H1 (cell line): ENCODE measurements around the gene TSEN54. TPM values are rescaled to one million over a fixed set of nuclear protein-coding genes. Genes with fewer than 3 reads are reported as not detected.

Experiments used
- CTCF ChIA-PET: fragments of 300-600 bp; sonication (Branson Sonifier 250); formaldehyde crosslinking; loops from one replicate; lab custom pipeline; 2021; ENCODE audit not compliant: partially characterized antibody; lab: Charles Lee
- POLR2A ChIA-PET: fragments of 300-600 bp; sonication (Branson Sonifier 250); formaldehyde crosslinking; loops from one replicate; lab custom pipeline; 2021; ENCODE audit warnings: inconsistent platforms; ENCODE audit not compliant: partially characterized antibody; lab: Charles Lee
- DNase-seq, 2 experiments: peaks; one replicate each; pipeline versions ENCODE4 v3.0.0 to v3.0.0-alpha.2; 2010 to 2022; ENCODE audit warnings: low spot score in 2 of 2, low read depth in 1 of 2, mixed read lengths in 1 of 2
- FAIRE-seq: peaks from 2 replicates; lab custom pipeline; 2011; peaks lifted over from hg19 to GRCh38; lab: Jason Lieb, UNC
- H2AFZ ChIP-seq: 2 replicates; pipeline ENCODE4 v1.8.1; 2012; ENCODE audit warnings: low read length, inconsistent platforms
- H2AK5ac ChIP-seq: 2 replicates; pipeline ENCODE4 v1.6.1; 2013; ENCODE audit warnings: low read depth, low read length
- H2BK120ac ChIP-seq: replicated peaks from 2 replicates; pipeline ENCODE3; 2013; ENCODE audit warnings: low read depth, low read length, inconsistent platforms
- H2BK12ac ChIP-seq: 2 replicates; pipeline ENCODE4 v1.6.1; 2013; ENCODE audit warnings: low read depth, low read length
- H2BK15ac ChIP-seq: 2 replicates; pipeline ENCODE4 v1.6.1; 2013; ENCODE audit warnings: low read length
- H2BK20ac ChIP-seq: 2 replicates; pipeline ENCODE4 v1.6.1; 2013; ENCODE audit warnings: low read length
- H2BK5ac ChIP-seq: 2 replicates; pipeline ENCODE4 v1.6.1; 2013; ENCODE audit warnings: low read depth, low read length
- H3K14ac ChIP-seq: 2 replicates; pipeline ENCODE4 v1.6.1; 2013; ENCODE audit warnings: inconsistent platforms; ENCODE audit not compliant: insufficient read length
- H3K18ac ChIP-seq: 2 replicates; pipeline ENCODE4 v1.6.1; 2013; ENCODE audit warnings: low read length; ENCODE audit errors: extremely low read depth
- H3K23ac ChIP-seq: 2 replicates; pipeline ENCODE4 v1.6.1; 2013; ENCODE audit warnings: inconsistent platforms; ENCODE audit not compliant: insufficient read length
- H3K23me2 ChIP-seq: 2 replicates; pipeline ENCODE4 v1.6.1; 2013; ENCODE audit warnings: low read depth, low read length
- H3K27ac ChIP-seq: 2 replicates; pipeline ENCODE4 v1.6.1; 2011; ENCODE audit warnings: low read depth, low read length, inconsistent platforms
- H3K27me3 ChIP-seq, 4 experiments: replicated peaks in 1 of 4; 1 replicate in 1 of 4; 2 replicates in 3 of 4; pipeline versions ENCODE4 v1.6.1 to v1.8.1; 2011 to 2013; ENCODE audit warnings: low read length in 3 of 4, mild to moderate bottlenecking in 3 of 4, inconsistent platforms in 2 of 4, mixed read lengths in 2 of 4, moderate library complexity in 1 of 4; ENCODE audit not compliant: control insufficient read depth in 3 of 4, insufficient read depth in 3 of 4; ENCODE audit errors: extremely low read depth in 1 of 4
- H3K36me3 ChIP-seq, 4 experiments: 2 replicates each; pipeline versions ENCODE4 v1.6.1 to v1.8.1; 2011 to 2013; ENCODE audit warnings: mild to moderate bottlenecking in 4 of 4, low read length in 3 of 4, moderate library complexity in 2 of 4, control low read depth in 1 of 4, inconsistent platforms in 1 of 4; ENCODE audit not compliant: insufficient read depth in 4 of 4, control insufficient read depth in 2 of 4
- H3K4ac ChIP-seq: replicated peaks from 2 replicates; pipeline ENCODE3; 2013; ENCODE audit warnings: low read length, low read depth, mixed read lengths, inconsistent platforms; ENCODE audit not compliant: insufficient read length
- H3K4me1 ChIP-seq, 4 experiments: replicated peaks in 1 of 4; 1 replicate in 1 of 4; 2 replicates in 3 of 4; pipeline versions ENCODE4 v1.6.1 to v1.8.1; 2011 to 2013; ENCODE audit warnings: low read length in 3 of 4, inconsistent platforms in 2 of 4, mixed read lengths in 1 of 4; ENCODE audit not compliant: insufficient read depth in 4 of 4, control insufficient read depth in 3 of 4
- H3K4me2 ChIP-seq, 2 experiments: 2 replicates each; pipeline versions ENCODE4 v1.6.1 to v1.8.1; 2011 to 2013; ENCODE audit warnings: low read depth in 2 of 2, low read length in 2 of 2, control low read depth in 1 of 2, inconsistent platforms in 1 of 2, mild to moderate bottlenecking in 1 of 2; ENCODE audit not compliant: insufficient read depth in 1 of 2
- H3K4me3 ChIP-seq, 4 experiments: fragments of 200-600, 300-600 bp in 1 of 4; sonication (generic), shearing (Covaris generic), sonication (Bioruptor Twin) in 1 of 4; 2 replicates each; pipeline versions ENCODE4 v1.5.1 to v1.8.1; 2011 to 2016; ENCODE audit warnings: low read length in 4 of 4, low read depth in 3 of 4, control low read depth in 2 of 4, inconsistent platforms in 2 of 4, mild to moderate bottlenecking in 2 of 4, mixed read lengths in 1 of 4, moderate library complexity in 1 of 4; ENCODE audit not compliant: insufficient read depth in 2 of 4; ENCODE audit errors: extremely low read depth in 1 of 4
- H3K56ac ChIP-seq: replicated peaks from 2 replicates; pipeline ENCODE3; 2013; ENCODE audit warnings: low read depth, mild to moderate bottlenecking, mixed read lengths, low read length, inconsistent platforms; ENCODE audit not compliant: insufficient read length
- H3K79me1 ChIP-seq: 2 replicates; pipeline ENCODE4 v1.6.1; 2013; ENCODE audit warnings: low read depth, low read length, control low read depth
- H3K79me2 ChIP-seq, 2 experiments: 2 replicates each; pipeline versions ENCODE4 v1.6.1 to v1.8.1; 2012 to 2013; ENCODE audit warnings: low read length in 2 of 2, mild to moderate bottlenecking in 2 of 2, inconsistent platforms in 1 of 2; ENCODE audit not compliant: insufficient read depth in 2 of 2, control insufficient read depth in 1 of 2
- H3K9ac ChIP-seq, 4 experiments: replicated peaks in 1 of 4; 1 replicate in 1 of 4; 2 replicates in 3 of 4; pipeline versions ENCODE4 v1.6.1 to v1.8.1; 2011 to 2013; ENCODE audit warnings: low read depth in 3 of 4, low read length in 3 of 4, control low read depth in 2 of 4, mild to moderate bottlenecking in 2 of 4, moderate library complexity in 2 of 4, inconsistent platforms in 1 of 4; ENCODE audit errors: extremely low read depth in 1 of 4
- H3K9me3 ChIP-seq, 2 experiments: 2 replicates each; pipeline versions ENCODE4 v1.6.1 to v1.8.1; 2012 to 2013; ENCODE audit warnings: mild to moderate bottlenecking in 2 of 2, moderate library complexity in 2 of 2, control low read depth in 1 of 2, inconsistent platforms in 1 of 2, low read depth in 1 of 2, low read length in 1 of 2, mixed read lengths in 1 of 2; ENCODE audit not compliant: insufficient read depth in 2 of 2
- H4K20me1 ChIP-seq, 2 experiments: replicated peaks in 1 of 2; 2 replicates each; pipeline versions ENCODE3 to v1.8.1; 2011 to 2013; ENCODE audit warnings: inconsistent platforms in 2 of 2, low read length in 2 of 2, mild to moderate bottlenecking in 1 of 2; ENCODE audit not compliant: insufficient read depth in 2 of 2, control insufficient read depth in 1 of 2
- H4K5ac ChIP-seq: 2 replicates; pipeline ENCODE4 v1.6.1; 2013; ENCODE audit warnings: low read length, low read depth, mixed read lengths, inconsistent platforms; ENCODE audit not compliant: insufficient read length
- H4K8ac ChIP-seq: 2 replicates; pipeline ENCODE4 v1.8.0; 2013; ENCODE audit warnings: mild to moderate bottlenecking, moderate library complexity, low read length, inconsistent platforms; ENCODE audit not compliant: insufficient read depth; ENCODE audit errors: extremely low read depth
- H4K91ac ChIP-seq: replicated peaks from 2 replicates; pipeline ENCODE3; 2013; ENCODE audit warnings: low read length, mixed read lengths, inconsistent platforms; ENCODE audit not compliant: insufficient read length
- CHD1 ChIP-seq: IDR thresholded peaks from 2 replicates; pipeline ENCODE4 v1.6.1; 2012; ENCODE audit warnings: low read depth, low read length, improper control_type of control experiment
- POU5F1 ChIP-seq: IDR thresholded peaks from 2 replicates; pipeline ENCODE4 v1.6.1; 2011; ENCODE audit warnings: low read depth, mild to moderate bottlenecking, low read length, moderate library complexity
- RBBP5 ChIP-seq: IDR thresholded peaks from 2 replicates; pipeline ENCODE4 v1.7.1; 2012; ENCODE audit warnings: low read depth, mild to moderate bottlenecking, inconsistent platforms, low read length, moderate library complexity, borderline replicate concordance
- WGBS, 2 experiments: shearing (Covaris generic) in 1 of 2; methylation state at CpG; one replicate each; pipeline versions ENCODE4 v1.1.6 to v1.1.7; 2013 to 2015; ENCODE audit warnings: low lambda C conversion rate in 2 of 2, mixed read lengths in 2 of 2, inconsistent platforms in 1 of 2, low coverage in 1 of 2, missing lambda C conversion rate in 1 of 2; ENCODE audit not compliant: insufficient replicate concordance in 2 of 2, insufficient coverage in 1 of 2, insufficient read length in 1 of 2; ENCODE audit errors: extremely low coverage in 1 of 2, missing lambda C conversion rate in 1 of 2; 5-methylcytosine and 5-hydroxymethylcytosine counted together
- polyA plus RNA-seq, 7 experiments: library from polyadenylated mRNA; depleted of rRNA in 3 of 7; stranded (reverse) in 5 of 7; unstranded in 2 of 7; fragments of >200 nt in 5 of 7; fragments of 200-250 nt in 2 of 7; gene quantifications; 1 replicate in 5 of 7; 2 replicates in 1 of 7; 4 replicates in 1 of 7; pipeline versions ENCODE4 v1.2.1 to v1.2.3, GENCODE V29; 2011 to 2013; ENCODE audit warnings: missing spikeins in 2 of 7, mixed read lengths in 2 of 7
- total RNA-seq: library from RNA; stranded (reverse); fragmentation: NEBNext Ultra II Directional; extraction: Animal tissue kit (Norgen Biotek cat#: 25700); gene quantifications from 2 replicates; pipeline ENCODE4 v1.2.1, GENCODE V29; 2021

TSEN54 gene
- total and polyA plus RNA-seq, 2 of the 8 experiments (the other 6 are each of a cell fraction or from before 2014, with no cell fraction given), result 43.6 to 60.3 TPM

DNA sequence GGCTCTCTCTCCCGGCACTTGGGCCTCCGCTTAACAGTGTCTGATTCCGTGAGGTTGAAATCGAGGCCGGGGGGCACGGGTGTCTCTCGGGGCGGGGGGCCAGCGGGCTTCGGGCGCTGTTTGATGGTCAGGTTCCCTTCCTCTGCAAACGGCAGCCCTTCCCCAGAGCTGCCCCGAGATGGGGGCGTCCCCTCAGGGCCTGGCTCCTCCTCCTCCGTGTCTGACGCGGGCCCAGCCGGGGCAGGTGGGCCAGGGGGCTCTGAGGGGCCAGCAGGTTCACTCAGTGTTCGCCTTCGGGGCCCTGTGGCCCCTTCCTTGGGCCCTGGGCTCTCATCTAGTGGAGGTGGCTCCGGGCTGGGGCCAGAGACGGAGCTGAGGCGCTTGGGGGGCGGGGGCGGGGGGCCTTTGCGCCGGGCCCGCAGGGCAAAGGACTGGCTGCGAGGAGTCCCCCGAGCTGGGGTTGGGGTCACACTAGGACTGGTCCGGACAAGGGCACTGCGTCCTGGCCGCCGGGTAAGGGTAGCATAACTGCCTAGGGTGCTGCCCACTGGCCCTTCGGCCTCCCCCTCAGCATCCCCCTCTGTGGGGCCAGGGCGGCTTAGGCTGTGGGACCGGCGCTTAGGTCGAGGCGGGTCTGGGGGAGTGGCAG, 14.1 kb upstream of the TSEN54 start:
- Histone ChIP-seq H3K23ac (no peak overlapping the region), H2BK15ac (no peak overlapping the region), H3K27ac (no peak overlapping the region), H2AFZ (no peak overlapping the region), H3K18ac (no peak overlapping the region), H4K8ac (no peak overlapping the region; the same call in 1 of the 2 replicates), H3K79me2 (no peaks in the 10 kb centered on the region), H3K27me3 (no peaks in the 10 kb centered on the region), H3K36me3 (peaks cover 2 to 13% (median 8%) of the 10 kb centered on the region in 4 experiments; a peak in 6 of 8 replicates), H4K20me1 (peaks cover 0 to 13% of the 10 kb centered on the region in 2 experiments), H4K91ac (no peak overlapping the region), H3K14ac (no peak overlapping the region), H2BK5ac (no peak overlapping the region), H2AK5ac (no peak overlapping the region), H3K56ac (no peak overlapping the region), H3K4ac (no peak overlapping the region), H3K4me2 (no peak overlapping the region), H2BK20ac (no peak overlapping the region), H2BK120ac (no peak overlapping the region), H3K9ac (no peak overlapping the region), H3K4me1 (no peaks in the 10 kb centered on the region), H4K5ac (no peak overlapping the region), H3K4me3 (no peak overlapping the region), H3K9me3 (no peaks in the 10 kb centered on the region), H3K23me2 (no peaks in the 10 kb centered on the region), H3K79me1 (no peaks in the 10 kb centered on the region), H2BK12ac (no peak overlapping the region)
- DNase-seq (no peak), FAIRE-seq (no peak)
- no peak for TF ChIP-seq POU5F1
- no peak for TF ChIP-seq RBBP5
- no peak for TF ChIP-seq CHD1
- ChIA-PET CTCF (interaction anchor here (0.7 to 8.2 kb wide), 16 partner anchors 11 to 441 kb away, joined by 3 to 67 read pairs (median 5); partner anchors contain the start of genes SLC25A19, SMIM5 and TSEN54), POLR2A (interaction anchor here (1.1 to 6.4 kb wide), 8 partner anchors 10 to 265 kb away, joined by 3 to 35 read pairs (median 4); partner anchors contain the start of gene TSEN54)
- WGBS, 2 experiments, result 94% methylated on average over 27 of the region's 40 CpGs; no CpG with 5 or more reads in 1 of the 2 experiments
